Neutrophil (primary cell): Measurements from ENCODE around the gene MAST4.

Experiments
- H3K27ac ChIP-seq: fragments of 200-600 bp; sonication (generic); 2 replicates; pipeline ENCODE4 v1.5.1; 2016; ENCODE audit warnings: mild to moderate bottlenecking, moderate library complexity
- H3K27me3 ChIP-seq: fragments of 200-600 bp; sonication (generic); 2 replicates; pipeline ENCODE4 v1.6.0; 2016; ENCODE audit warnings: mild to moderate bottlenecking
- H3K36me3 ChIP-seq: fragments of 200-600 bp; sonication (generic); 2 replicates; pipeline ENCODE4 v1.5.1; 2017
- H3K4me1 ChIP-seq, 2 experiments: fragments of 200-600 bp in 1 of 2; sonication (generic) in 1 of 2; 1 replicate in 1 of 2; 2 replicates in 1 of 2; pipeline versions ENCODE4 v1.5.1 to v1.6.1; 2013 to 2016; ENCODE audit warnings: low read depth in 1 of 2, low read length in 1 of 2, mild to moderate bottlenecking in 1 of 2, moderate library complexity in 1 of 2; ENCODE audit not compliant: control insufficient read depth in 1 of 2, insufficient read depth in 1 of 2
- H3K4me3 ChIP-seq, 2 experiments: fragments of 200-600 bp in 1 of 2; sonication (generic) in 1 of 2; 1 replicate in 1 of 2; 2 replicates in 1 of 2; pipeline ENCODE4 v1.5.1; 2013 to 2016; ENCODE audit warnings: low read depth in 1 of 2, low read length in 1 of 2, mild to moderate bottlenecking in 1 of 2, moderate library complexity in 1 of 2
- H3K9me3 ChIP-seq: fragments of 200-600 bp; sonication (generic); 2 replicates; pipeline ENCODE4 v1.5.1; 2016
- TF ChIP-seq, protein P1 (sequence below): fragments of 200-600 bp; sonication (generic); IDR thresholded peaks from 2 replicates; pipeline ENCODE4 v1.5.1; 2016; ENCODE audit warnings: antibody characterized with exemption

Gene MAST4

DNA sequence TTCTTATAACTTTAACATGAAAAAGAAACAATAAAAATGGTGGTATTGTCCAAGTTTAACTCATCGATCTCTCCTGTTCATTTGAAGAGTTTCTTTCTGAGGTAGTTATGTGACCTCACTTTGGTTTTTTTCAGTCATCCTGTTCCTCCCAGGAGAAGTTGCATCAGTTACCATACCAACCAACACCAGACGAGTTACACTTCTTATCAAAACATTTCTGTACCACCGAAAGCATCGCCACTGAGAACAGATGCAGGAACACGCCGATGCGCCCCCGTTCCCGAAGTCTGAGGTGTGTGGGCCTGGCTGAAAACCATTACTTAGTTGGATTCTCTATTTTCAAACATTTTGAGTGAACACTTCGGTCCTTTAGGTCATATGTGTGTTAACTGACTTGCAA is 504.1 kb downstream of the MAST4 start:
- Histone ChIP-seq H3K9me3 (no peaks in the 10 kb centered on the region), H3K4me1 (no peaks in the 10 kb centered on the region), H3K27me3 (no peaks in the 10 kb centered on the region), H3K36me3 (no peaks in the 10 kb centered on the region), H3K27ac (no peak overlapping the region), H3K4me3 (no peak overlapping the region)
- TF ChIP-seq, protein P1, sequence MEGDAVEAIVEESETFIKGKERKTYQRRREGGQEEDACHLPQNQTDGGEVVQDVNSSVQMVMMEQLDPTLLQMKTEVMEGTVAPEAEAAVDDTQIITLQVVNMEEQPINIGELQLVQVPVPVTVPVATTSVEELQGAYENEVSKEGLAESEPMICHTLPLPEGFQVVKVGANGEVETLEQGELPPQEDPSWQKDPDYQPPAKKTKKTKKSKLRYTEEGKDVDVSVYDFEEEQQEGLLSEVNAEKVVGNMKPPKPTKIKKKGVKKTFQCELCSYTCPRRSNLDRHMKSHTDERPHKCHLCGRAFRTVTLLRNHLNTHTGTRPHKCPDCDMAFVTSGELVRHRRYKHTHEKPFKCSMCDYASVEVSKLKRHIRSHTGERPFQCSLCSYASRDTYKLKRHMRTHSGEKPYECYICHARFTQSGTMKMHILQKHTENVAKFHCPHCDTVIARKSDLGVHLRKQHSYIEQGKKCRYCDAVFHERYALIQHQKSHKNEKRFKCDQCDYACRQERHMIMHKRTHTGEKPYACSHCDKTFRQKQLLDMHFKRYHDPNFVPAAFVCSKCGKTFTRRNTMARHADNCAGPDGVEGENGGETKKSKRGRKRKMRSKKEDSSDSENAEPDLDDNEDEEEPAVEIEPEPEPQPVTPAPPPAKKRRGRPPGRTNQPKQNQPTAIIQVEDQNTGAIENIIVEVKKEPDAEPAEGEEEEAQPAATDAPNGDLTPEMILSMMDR, result no peak

- Histone ChIP-seq H3K27me3 (no peaks in the 10 kb centered on the region), H3K36me3 (no peaks in the 10 kb centered on the region), H3K4me1 (no peaks in the 10 kb centered on the region), H3K27ac (no peak overlapping the region), H3K9me3 (no peaks in the 10 kb centered on the region), H3K4me3 (no peak overlapping the region)
- TF ChIP-seq, protein P1, result no peak
These were observed 506.5 kb downstream of the MAST4 start for GRCh38 chr5:67102708-67103107.

DNA sequence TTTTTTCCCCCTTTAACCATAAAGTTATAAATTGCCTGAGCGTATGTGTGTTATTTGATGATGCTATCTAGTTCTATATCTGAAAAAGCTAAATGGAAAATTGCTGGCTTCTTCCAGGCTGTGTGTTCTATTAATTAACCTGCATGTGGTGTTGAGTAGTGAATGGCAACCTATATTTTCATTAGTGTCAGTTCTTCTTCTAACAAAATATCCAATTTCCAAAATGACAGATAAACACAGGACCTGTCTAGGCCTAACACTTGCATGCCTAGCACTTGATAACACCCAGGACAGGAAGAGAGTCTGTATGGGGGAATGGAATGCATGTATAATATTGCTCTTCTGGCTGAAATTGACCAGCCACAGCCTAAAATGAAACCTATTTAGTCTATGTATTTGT is 508.7 kb downstream of the MAST4 start:
- no peak overlapping the region for H3K4me3 ChIP-seq
- H3K27ac ChIP-seq, result no peak overlapping the region
- H3K9me3 ChIP-seq, result no peaks in the 10 kb centered on the region
- no peaks in the 10 kb centered on the region for H3K36me3 ChIP-seq
- no peaks in the 10 kb centered on the region for H3K4me1 ChIP-seq
- H3K27me3 ChIP-seq, result no peaks in the 10 kb centered on the region
- TF ChIP-seq, protein P1, result no peak

GRCh38 chr5:67105270-67105669 is 509.1 kb downstream of the MAST4 start:
- TF ChIP-seq, protein P1, result no peak
- no peaks in the 10 kb centered on the region for H3K4me1 ChIP-seq
- no peaks in the 10 kb centered on the region for H3K9me3 ChIP-seq
- H3K27me3 ChIP-seq, result no peaks in the 10 kb centered on the region
- no peak overlapping the region for H3K4me3 ChIP-seq
- H3K27ac ChIP-seq, result no peak overlapping the region
- H3K36me3 ChIP-seq, result no peaks in the 10 kb centered on the region

- Histone ChIP-seq H3K27ac (no peak overlapping the region), H3K4me1 (no peaks in the 10 kb centered on the region), H3K27me3 (no peaks in the 10 kb centered on the region)
These were observed 510.6 kb downstream of the MAST4 start for GRCh38 chr5:67106626-67107342.

More at GRCh38 chr5:67106626-67107342, 510.6 kb downstream of the MAST4 start:
- Histone ChIP-seq H3K4me3 (no peak overlapping the region), H3K9me3 (no peaks in the 10 kb centered on the region), H3K36me3 (no peaks in the 10 kb centered on the region)
- TF ChIP-seq, protein P1, result no peak
